GM12801 (cell line): ENCODE results near the gene NDUFAF4.

Experiments
- TF ChIP-seq, protein P1 (sequence below): IDR thresholded peaks from one replicate; pipeline ENCODE4 v1.5.1; 2011; ENCODE audit warnings: control low read depth; ENCODE audit not compliant: insufficient read length; ENCODE audit errors: extremely low read depth

The NDUFAF4 gene

DNA sequence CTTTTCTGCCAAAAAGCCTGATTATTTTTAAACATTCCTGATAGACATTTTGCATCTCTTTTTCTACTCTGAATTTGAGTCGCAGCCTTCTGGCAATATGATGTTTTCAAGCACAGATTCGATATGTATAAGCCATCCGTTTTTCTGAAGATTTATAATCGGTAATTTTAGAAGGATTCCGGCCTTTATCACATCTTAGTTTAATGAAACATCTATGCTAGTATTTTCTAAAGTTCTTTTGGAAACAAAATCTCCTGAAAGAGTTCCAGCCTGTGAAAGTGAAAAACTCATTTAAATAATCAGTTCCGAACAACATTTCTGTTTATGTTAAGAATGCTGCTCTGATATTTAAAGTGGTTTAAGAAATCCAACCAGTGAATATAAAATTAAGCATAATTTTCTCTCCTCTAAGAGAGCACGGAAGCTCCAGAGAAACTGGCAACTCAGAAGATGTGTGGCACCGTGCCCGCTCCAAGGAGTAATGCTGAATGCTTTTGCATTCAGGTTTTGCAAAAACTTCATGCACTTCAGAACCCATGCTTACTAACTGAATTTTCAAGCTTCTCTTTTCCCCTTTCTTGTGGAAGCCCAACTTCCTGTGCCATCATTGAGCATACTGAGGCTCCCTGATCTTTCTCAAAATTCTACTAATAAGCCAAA, 20.7 kb downstream of the NDUFAF4 start:
- TF ChIP-seq, protein P1, sequence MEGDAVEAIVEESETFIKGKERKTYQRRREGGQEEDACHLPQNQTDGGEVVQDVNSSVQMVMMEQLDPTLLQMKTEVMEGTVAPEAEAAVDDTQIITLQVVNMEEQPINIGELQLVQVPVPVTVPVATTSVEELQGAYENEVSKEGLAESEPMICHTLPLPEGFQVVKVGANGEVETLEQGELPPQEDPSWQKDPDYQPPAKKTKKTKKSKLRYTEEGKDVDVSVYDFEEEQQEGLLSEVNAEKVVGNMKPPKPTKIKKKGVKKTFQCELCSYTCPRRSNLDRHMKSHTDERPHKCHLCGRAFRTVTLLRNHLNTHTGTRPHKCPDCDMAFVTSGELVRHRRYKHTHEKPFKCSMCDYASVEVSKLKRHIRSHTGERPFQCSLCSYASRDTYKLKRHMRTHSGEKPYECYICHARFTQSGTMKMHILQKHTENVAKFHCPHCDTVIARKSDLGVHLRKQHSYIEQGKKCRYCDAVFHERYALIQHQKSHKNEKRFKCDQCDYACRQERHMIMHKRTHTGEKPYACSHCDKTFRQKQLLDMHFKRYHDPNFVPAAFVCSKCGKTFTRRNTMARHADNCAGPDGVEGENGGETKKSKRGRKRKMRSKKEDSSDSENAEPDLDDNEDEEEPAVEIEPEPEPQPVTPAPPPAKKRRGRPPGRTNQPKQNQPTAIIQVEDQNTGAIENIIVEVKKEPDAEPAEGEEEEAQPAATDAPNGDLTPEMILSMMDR, result no peak

DNA sequence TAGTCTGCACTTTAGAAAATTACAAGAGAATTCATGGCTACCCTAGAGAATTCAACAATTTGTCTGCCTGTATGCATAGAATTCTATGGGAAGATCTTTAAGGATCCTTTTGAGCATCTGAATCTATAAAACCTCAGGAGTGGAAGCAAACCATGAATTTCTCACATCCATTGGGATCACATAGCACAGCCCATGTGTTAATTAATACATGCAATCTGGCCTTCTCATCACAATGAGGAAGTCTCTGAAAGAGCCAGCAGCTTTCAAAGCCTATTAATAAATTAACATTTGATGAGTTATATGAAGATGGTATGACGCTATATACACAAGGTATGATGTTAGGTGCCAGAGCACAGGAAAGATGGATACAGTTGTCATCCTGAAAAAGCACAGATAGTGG, 24.7 kb downstream of the NDUFAF4 start:
- TF ChIP-seq, protein P1, result no peak

GRCh38 chr6:96865055-96865405, 32.7 kb downstream of the NDUFAF4 start:
- TF ChIP-seq, protein P1, result no peak

GRCh38 chr6:96864216-96865054, 33.3 kb downstream of the NDUFAF4 start:
- TF ChIP-seq, protein P1, result no peak

GRCh38 chr6:96862560-96862959, 35.1 kb downstream of the NDUFAF4 start:
- TF ChIP-seq, protein P1, result no peak

- TF ChIP-seq, protein P1, result no peak
Measured at GRCh38 chr6:96861588-96861987, 36.1 kb downstream of the NDUFAF4 start.

DNA sequence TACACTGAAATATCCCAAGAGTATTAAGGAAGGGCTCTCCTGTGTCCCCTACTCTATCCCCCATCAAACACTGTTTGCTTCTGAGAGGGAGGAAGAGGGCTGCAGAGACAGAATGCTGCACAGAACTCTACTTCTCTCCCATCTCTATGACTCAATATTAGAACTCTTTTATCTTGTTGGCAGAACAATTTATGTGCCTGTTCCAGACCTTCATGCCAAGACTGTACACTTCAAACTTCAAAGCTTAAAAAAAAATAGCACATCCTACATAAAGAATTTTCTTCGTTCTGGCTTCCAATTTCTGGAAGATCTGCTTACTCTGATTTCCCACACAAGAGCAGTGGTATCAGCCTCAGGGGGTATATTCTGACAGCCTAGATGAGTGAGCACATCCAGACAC, 40.8 kb downstream of the NDUFAF4 start:
- TF ChIP-seq, protein P1, result no peak
